K562 (cell line): Measurements from ENCODE around the gene PSD2. TPM values are rescaled to one million over a fixed set of nuclear protein-coding genes. Genes with fewer than 3 reads are reported as not detected.

Experiments used
- ATAC-seq: fragments of 200-7000 bp; cut with Tn5 transposase; 3 replicates; pipeline ENCODE4 v1.9.1; 2020; ENCODE audit warnings: moderate library complexity
- BruUV-seq: library from RNA; stranded (reverse); fragments of 400-500 nt; replicated peaks from 2 replicates; lab custom pipeline; 2021; lab: Mats Ljungman, UMichigan
- CTCF ChIA-PET: fragments of 300-600 bp; formaldehyde crosslinking; extraction: SDS; loops from one replicate; lab custom pipeline; 2021; ENCODE audit warnings: low intra/inter-chr PET ratio; lab: Yijun Ruan, JAX
- POLR2A ChIA-PET: fragments of 300-600, 350-650 bp; sonication (Branson Sonifier 250); formaldehyde crosslinking; extraction: SDS; loops from one replicate; lab custom pipeline; 2021; ENCODE audit warnings: antibody characterized with exemption, inconsistent platforms; lab: Yijun Ruan, JAX
- DNase-seq, 4 experiments: peaks; one replicate each; pipeline versions ENCODE4 v3.0.0 to v3.0.0-alpha.2; 2011 to 2018; ENCODE audit warnings: low spot score in 3 of 4, mixed read lengths in 3 of 4; ENCODE audit errors: extremely low read depth in 1 of 4
- FAIRE-seq: peaks from 2 replicates; lab custom pipeline; 2011; peaks lifted over from hg19 to GRCh38; lab: Jason Lieb, UNC
- H2AFZ ChIP-seq: 2 replicates; pipeline ENCODE4 v1.6.0; 2011; ENCODE audit warnings: low read depth, low read length, control low read depth, inconsistent platforms
- H3K27ac ChIP-seq: fragments of 200-600 bp; 3 replicates; pipeline ENCODE4 v1.8.0; 2011; ENCODE audit warnings: low read depth, mild to moderate bottlenecking, control low read depth, inconsistent platforms, low read length, moderate library complexity, mixed read lengths; ENCODE audit errors: extremely low read depth
- H3K27me3 ChIP-seq, 2 experiments: fragments of 300-600 bp in 1 of 2; 2 replicates in 1 of 2; 3 replicates in 1 of 2; pipeline versions ENCODE4 v1.6.0 to v1.8.0; 2011; ENCODE audit warnings: inconsistent platforms in 2 of 2, low read length in 2 of 2, mild to moderate bottlenecking in 1 of 2, mixed read lengths in 1 of 2, moderate library complexity in 1 of 2; ENCODE audit not compliant: control insufficient read depth in 2 of 2, insufficient read depth in 2 of 2
- H3K36me3 ChIP-seq: fragments of 300-600 bp; 3 replicates; pipeline ENCODE4 v1.8.0; 2011; ENCODE audit warnings: mild to moderate bottlenecking, low read length, inconsistent platforms; ENCODE audit not compliant: control insufficient read depth, insufficient read depth
- H3K4me1 ChIP-seq, 2 experiments: fragments of 200-600 bp in 1 of 2; replicated peaks in 1 of 2; 2 replicates in 1 of 2; 3 replicates in 1 of 2; pipeline versions ENCODE4 v1.5.1 to v1.8.0; 2011; ENCODE audit warnings: inconsistent platforms in 2 of 2, low read length in 2 of 2, mild to moderate bottlenecking in 1 of 2, mixed read lengths in 1 of 2, moderate library complexity in 1 of 2; ENCODE audit not compliant: control insufficient read depth in 2 of 2, insufficient read depth in 2 of 2
- H3K4me2 ChIP-seq: 2 replicates; pipeline ENCODE4 v1.6.1; 2011; ENCODE audit warnings: low read length, control low read depth, inconsistent platforms, mixed read lengths; ENCODE audit not compliant: insufficient read depth
- H3K4me3 ChIP-seq: fragments of 200-600 bp; sonication (generic), shearing (Covaris generic); 2 replicates; pipeline ENCODE4 v1.5.1; 2016; ENCODE audit warnings: control low read depth, inconsistent platforms
- H3K79me2 ChIP-seq: fragments of 200-600 bp; 3 replicates; pipeline ENCODE4 v1.8.0; 2011; ENCODE audit warnings: low read length, inconsistent platforms; ENCODE audit not compliant: control insufficient read depth, insufficient read depth
- H3K9ac ChIP-seq, 2 experiments: 2 replicates each; pipeline versions ENCODE4 v1.6.0 to v1.6.1; 2011; ENCODE audit warnings: low read depth in 2 of 2, low read length in 2 of 2, control low read depth in 1 of 2, inconsistent platforms in 1 of 2, mild to moderate bottlenecking in 1 of 2, mixed read lengths in 1 of 2; ENCODE audit not compliant: insufficient read depth in 1 of 2
- H3K9me1 ChIP-seq: one replicate; pipeline ENCODE4 v1.6.0; 2011; ENCODE audit warnings: inconsistent platforms, mild to moderate bottlenecking, low read length, moderate library complexity; ENCODE audit not compliant: control insufficient read depth, insufficient read depth
- H3K9me3 ChIP-seq: replicated peaks from 2 replicates; pipeline ENCODE4 v1.5.1; 2011; ENCODE audit warnings: low read depth, low read length, inconsistent platforms; ENCODE audit not compliant: control insufficient read depth, insufficient read depth
- H4K20me1 ChIP-seq: replicated peaks from 2 replicates; pipeline ENCODE4 v1.6.1; 2011; ENCODE audit warnings: low read length, inconsistent platforms, mixed read lengths; ENCODE audit not compliant: control insufficient read depth, insufficient read depth
- HDAC1 ChIP-seq, 2 experiments: fragments of 450-650 bp; IDR thresholded peaks; 2 replicates each; pipeline ENCODE4 v1.6.1; 2016 to 2017; ENCODE audit warnings: inconsistent platforms in 1 of 2, mild to moderate bottlenecking in 1 of 2, moderate library complexity in 1 of 2
- ILK ChIP-seq: fragments of 450-650 bp; IDR thresholded peaks from 2 replicates; pipeline ENCODE4 v1.6.1; 2016; ENCODE audit warnings: missing genetic modification characterization, low read depth, mild to moderate bottlenecking, missing compliant biosample characterization, moderate library complexity, borderline replicate concordance
- NFIC ChIP-seq: fragments of 450-650 bp; IDR thresholded peaks from 2 replicates; pipeline ENCODE4 v1.6.1; 2017; ENCODE audit warnings: mild to moderate bottlenecking, inconsistent platforms
- RNF219 ChIP-seq: fragments of 250-450 bp; sonication (Bioruptor Pico); IDR thresholded peaks from 2 replicates; pipeline ENCODE4 v1.5.0; 2022; ENCODE audit warnings: mild to moderate bottlenecking
- STAG1 ChIP-seq: sonication (generic); formaldehyde crosslinking; IDR thresholded peaks from 2 replicates; pipeline ENCODE4 v1.5.0; 2020; ENCODE audit warnings: missing genetic modification reagents, borderline replicate concordance
- ZNF165 ChIP-seq: fragments of 250-450 bp; sonication (Bioruptor Pico); IDR thresholded peaks from 2 replicates; pipeline ENCODE4 v1.4.0; 2020; ENCODE audit warnings: borderline replicate concordance
- ZNF316 ChIP-seq: fragments of 450-650 bp; IDR thresholded peaks from 2 replicates; pipeline ENCODE4 v1.6.1; 2016
- WGBS: fragments of 100-300 bp; shearing (Covaris generic); methylation state at CpG from one replicate; pipeline ENCODE4 v1.1.6; 2016; ENCODE audit warnings: low coverage, mixed read lengths; ENCODE audit not compliant: insufficient coverage; ENCODE audit errors: missing lambda C conversion rate; 5-methylcytosine and 5-hydroxymethylcytosine counted together
- in situ Hi-C: fragments of 300-500 bp; cut with MboI; formaldehyde crosslinking; loops from 4 replicates; pipeline ENCODE4 v1.15.0; 2018; ENCODE audit warnings: inconsistent platforms, mixed read lengths
- intact Hi-C: fragments of 100-400 bp; cut with micrococcal nuclease; formaldehyde crosslinking; loops from 2 replicates; pipeline ENCODE4 v1.14.2; 2022
- polyA plus RNA-seq, 8 experiments: library from polyadenylated mRNA; depleted of rRNA in 4 of 8; stranded (reverse) in 5 of 8; unstranded in 3 of 8; fragments of >200 nt; fragmentation: Nextera tagmentation in 2 of 8; fragmentation: Illumina TruSeq in 1 of 8; extraction: Ambion mirVana in 2 of 8; extraction: Trizol in 1 of 8; gene quantifications; 2 replicates each; pipeline versions ENCODE4 v1.2.1 to v1.2.3, GENCODE V29; 2011 to 2014; ENCODE audit warnings: inconsistent platforms in 1 of 8, missing spikeins in 1 of 8
- total RNA-seq, 7 experiments: library from RNA; depleted of rRNA in 6 of 7; stranded (reverse); fragments of >200 nt in 6 of 7; fragmentation: Illumina TruSeq in 2 of 7; extraction: Trizol in 2 of 7; gene quantifications; 2 replicates each; pipeline versions ENCODE4 v1.2.1 to v1.2.3, GENCODE V29; 2011 to 2021; ENCODE audit warnings: low replicate concordance in 1 of 7

The PSD2 gene
- total and polyA plus RNA-seq, 9 of the 15 experiments (the other 6 are each of a cell fraction or from before 2014, with no cell fraction given), result 0.01 to 0.09 (median 0.04) TPM; not detected in 4

- H3K27ac ChIP-seq, result no peak overlapping the region
- CTCF ChIA-PET, result interaction anchor here (0.6 kb wide), 1 partner anchor 17 kb away, joined by 3 read pairs; no protein-coding TSS in a partner anchor
- no peaks in the 10 kb centered on the region for H3K9me1 ChIP-seq
- TF ChIP-seq ILK (no peak), ZNF316 (no peak), RNF219 (CRISPR knock-in tag) (no peak), NFIC (no peak), HDAC1 (IDR thresholded peaks at IDR 0.05) (no peak), STAG1 (CRISPR knock-in tag) (no peak), ZNF165 (no peak)
- no peaks in the 10 kb centered on the region for H3K36me3 ChIP-seq
- no peak for ATAC-seq
- peaks cover 23 to 60% of the 10 kb centered on the region in 2 experiments; a peak in 4 of 5 replicates for H3K27me3 ChIP-seq
- no peaks in the 10 kb centered on the region for H3K4me1 ChIP-seq
- H3K4me2 ChIP-seq, result no peak overlapping the region
- DNase-seq, result no peak
- POLR2A ChIA-PET, result interaction anchor here (1.0 kb wide), 1 partner anchor 51 kb away, joined by 6 read pairs; no protein-coding TSS in a partner anchor
- intact Hi-C loops, result loop anchor here (5.0 kb wide), 1 partner anchor 210 kb away; no protein-coding TSS in a partner anchor
- H3K4me3 ChIP-seq, result no peak overlapping the region
- FAIRE-seq, result no peak
- H2AFZ ChIP-seq, result no peak overlapping the region
- in situ Hi-C loops, result loop anchor here (5.0 kb wide), 1 partner anchor 55 kb away; no protein-coding TSS in a partner anchor
- H3K79me2 ChIP-seq, result no peaks in the 10 kb centered on the region
- no peaks in the 10 kb centered on the region for H3K9me3 ChIP-seq
- no peak overlapping the region for H3K9ac ChIP-seq
- 0 out of 2 replicates have a peak, but pooled peaks cover 6% of the 10 kb centered on the region for H4K20me1 ChIP-seq
- BruUV-seq, result no TSS peak
- WGBS, result 0% methylated on average over 7 of the region's 7 CpGs
These were observed 46.7 kb downstream of the PSD2 start for GRCh38 chr5:139842321-139842720.
